Measurements from ENCODE around the gene GRAMD4. TPM values are rescaled to one million over a fixed set of nuclear protein-coding genes. Genes with fewer than 3 reads are reported as not detected.
A peak's percentile ranks its signal among the peaks of the same experiment; 100 is the strongest.

The GRAMD4 gene
- total and polyA plus RNA-seq, 12 donors = 29.3 to 143 (median 63.9) TPM

- peaks cover 0 to 84% (median 6%) of the 10 kb centered on the region in 9 donors for H3K36me3 ChIP-seq
- no peak for ATAC-seq
- intact Hi-C loops (cut with DNase I) = loop anchor here in 6 of 10 donors (5.0 kb wide), 3 partner anchors 33 to 163 kb away; no protein-coding TSS in a partner anchor
- DNase-seq = no peak
- no peak overlapping the region for H3K4me3 ChIP-seq
- H3K27ac ChIP-seq = no peak overlapping the region
- H3K27me3 ChIP-seq = no peaks in the 10 kb centered on the region
- WGBS, 2 donors = 75 to 79% methylated on average over 18 of the region's 18 CpGs
- H3K9me3 ChIP-seq = no peaks in the 10 kb centered on the region
- no peak for TF ChIP-seq CTCF (IDR thresholded peaks at IDR 0.05)
- peaks cover 17 to 68% (median 59%) of the 10 kb centered on the region in 9 donors for H3K4me1 ChIP-seq
Measured at GRCh38 chr22:46725096-46725495, 104.9 kb downstream of the GRAMD4 start.

DNA sequence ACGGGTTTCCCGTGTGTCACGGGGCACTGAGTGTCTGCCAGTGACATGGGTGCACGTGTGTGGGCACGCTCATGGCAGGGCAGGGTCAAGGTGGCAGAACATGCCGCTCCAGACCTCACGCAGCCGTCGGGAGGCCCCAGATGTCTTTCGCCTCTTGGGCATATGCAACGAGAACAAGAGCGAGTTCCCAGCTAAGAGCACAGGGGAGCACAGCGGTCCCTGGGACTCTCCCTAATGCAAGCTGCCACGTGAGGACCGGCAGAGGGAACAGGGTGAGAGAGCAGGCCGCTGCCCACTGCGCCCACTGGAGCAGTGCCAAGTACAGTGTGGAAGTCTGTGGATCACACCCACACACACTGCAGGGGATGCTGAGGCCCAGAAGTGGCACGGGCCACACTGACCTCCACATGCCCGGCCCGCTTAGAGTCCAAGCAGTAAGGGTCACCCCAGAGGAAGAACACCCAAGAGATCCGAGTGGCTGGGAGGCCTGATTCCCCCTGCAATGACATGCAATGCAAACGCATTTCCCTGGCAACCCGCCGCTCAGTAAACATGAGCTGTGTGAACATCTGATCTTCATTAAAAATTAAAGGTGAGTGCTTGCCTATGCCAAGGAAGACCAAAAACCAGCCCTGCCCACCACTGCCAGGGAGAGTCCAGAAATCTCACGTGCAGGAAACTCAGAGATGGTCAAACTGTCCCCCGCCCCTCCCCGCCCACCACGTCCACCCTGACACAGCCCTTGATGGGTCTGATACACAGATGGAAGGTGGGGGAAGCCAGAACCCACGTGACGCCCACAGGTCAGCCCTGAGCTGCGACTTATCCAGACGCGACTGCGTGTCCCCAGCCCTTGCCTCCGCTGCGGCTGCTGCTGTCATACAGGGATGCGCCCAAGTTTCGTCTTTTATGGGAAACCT lies 106.1 kb downstream of the GRAMD4 start:
- peak overlapping the region in 7 of 10 donors; percentile 11 to 52 (median 32) for H3K27ac ChIP-seq
- DNase-seq (no peak), ATAC-seq (peak in 6 of 8 donors; percentile 2 to 63 (median 32))
- no peak overlapping the region for H3K4me3 ChIP-seq
- H3K4me1 ChIP-seq = peaks cover 24 to 80% (median 70%) of the 10 kb centered on the region in 9 donors
- no peak for TF ChIP-seq CTCF (IDR thresholded peaks at IDR 0.05)
- H3K27me3 ChIP-seq = no peaks in the 10 kb centered on the region
- H3K36me3 ChIP-seq = peaks cover 0 to 82% (median 5%) of the 10 kb centered on the region in 9 donors
- intact Hi-C loops (cut with DNase I) = loop anchor here in 6 of 10 donors (5.0 kb wide), 3 partner anchors 34 to 164 kb away; no protein-coding TSS in a partner anchor
- H3K9me3 ChIP-seq = no peaks in the 10 kb centered on the region
- 64 to 69% methylated on average over 38 of the region's 38 CpGs for WGBS, 2 donors

DNA sequence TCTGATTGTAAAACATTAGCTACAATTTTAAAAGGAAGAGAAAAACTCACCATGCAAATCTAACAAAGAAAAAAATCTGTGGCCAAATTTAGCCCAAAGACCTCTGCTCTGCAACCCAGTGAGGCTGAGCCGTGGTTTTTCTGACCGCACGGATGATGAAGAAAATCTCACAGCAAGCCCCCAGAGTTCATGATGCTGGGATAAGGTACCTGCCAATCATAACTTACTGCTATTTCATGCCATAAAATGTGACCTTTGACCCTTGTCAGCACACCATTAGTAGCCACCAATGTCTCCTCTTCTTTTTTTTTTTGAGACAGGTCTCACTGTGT lies 106.8 kb downstream of the GRAMD4 start:
- no peak for DNase-seq
- Histone ChIP-seq H3K36me3 (peaks cover 0 to 82% (median 5%) of the 10 kb centered on the region in 9 donors), H3K27me3 (no peaks in the 10 kb centered on the region), H3K4me3 (no peak overlapping the region), H3K4me1 (peaks cover 25 to 80% (median 70%) of the 10 kb centered on the region in 9 donors), H3K27ac (no peak overlapping the region), H3K9me3 (no peaks in the 10 kb centered on the region)
- ATAC-seq = no peak
- TF ChIP-seq CTCF (IDR thresholded peaks at IDR 0.05) = no peak
- WGBS, 2 donors = 94% methylated on average over 3 of the region's 3 CpGs
- intact Hi-C loops (cut with DNase I) = loop anchor here in 6 of 10 donors (5.0 kb wide), 3 partner anchors 35 to 165 kb away; no protein-coding TSS in a partner anchor

DNA sequence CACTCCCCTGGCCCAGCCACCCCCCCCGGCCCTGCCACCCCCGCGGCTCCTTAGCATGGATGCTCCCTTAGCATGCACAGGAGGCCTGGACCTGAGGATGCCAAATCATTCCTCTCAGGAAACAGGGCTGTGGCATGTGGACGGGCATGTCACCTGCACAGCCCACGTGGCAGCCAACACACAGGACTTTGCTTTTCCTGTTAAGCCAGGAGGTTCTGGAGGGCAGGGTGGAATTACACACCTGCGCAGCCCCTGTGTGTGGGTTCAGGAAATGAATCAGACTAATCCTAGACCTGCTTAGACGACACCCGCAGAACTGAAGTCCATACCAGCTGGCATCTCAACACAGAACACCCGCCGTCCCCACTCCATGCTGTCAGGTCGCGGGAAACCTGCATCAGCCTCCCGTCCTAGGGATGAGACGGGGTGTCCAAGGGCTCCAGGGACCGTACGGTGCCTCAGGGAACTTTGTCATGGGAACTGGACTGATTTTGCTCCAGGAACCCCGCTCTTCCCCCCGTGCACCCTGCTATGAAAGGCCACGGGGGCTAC lies 107.7 kb downstream of the GRAMD4 start:
- H3K4me1 ChIP-seq = peaks cover 32 to 87% (median 70%) of the 10 kb centered on the region in 9 donors
- no peaks in the 10 kb centered on the region for H3K9me3 ChIP-seq
- H3K36me3 ChIP-seq = peaks cover 0 to 83% (median 5%) of the 10 kb centered on the region in 9 donors
- TF ChIP-seq CTCF (IDR thresholded peaks at IDR 0.05) = no peak
- H3K4me3 ChIP-seq = no peak overlapping the region
- DNase-seq = peak in 1 of 2 donors; percentile 8
- 79 to 83% methylated on average over 19 of the region's 19 CpGs for WGBS, 2 donors
- intact Hi-C loops (cut with DNase I) = loop anchor here in 6 of 10 donors (5.0 kb wide), 3 partner anchors 36 to 166 kb away; no protein-coding TSS in a partner anchor
- peak overlapping the region; percentile 10 to 82 (median 68) for H3K27ac ChIP-seq
- H3K27me3 ChIP-seq = no peaks in the 10 kb centered on the region
- peak in 1 of 8 donors; percentile 1 for ATAC-seq
